Measurements from ENCODE around the gene TGFBI.

Gene TGFBI

GRCh38 chr5:136001466-136001981 lies 27.3 kb upstream of the TGFBI start:
- DNase-seq (ENCODE audit: low spot score): no peak

GRCh38 chr5:136004436-136004835 lies 24.4 kb upstream of the TGFBI start:
- DNase-seq (ENCODE audit: low spot score): peak; percentile 59

- DNase-seq (ENCODE audit: low spot score): no peak
Measured at GRCh38 chr5:136005476-136005875, 23.3 kb upstream of the TGFBI start.

- peak; percentile 36 for DNase-seq (ENCODE audit: low spot score)
Measured at GRCh38 chr5:136006164-136006563, 22.6 kb upstream of the TGFBI start.

- DNase-seq (ENCODE audit: low spot score): peak; percentile 97
Measured at GRCh38 chr5:136006761-136007251, 22.0 kb upstream of the TGFBI start.

- no peak for DNase-seq (ENCODE audit: low spot score)
Measured at GRCh38 chr5:136007271-136007670, 21.5 kb upstream of the TGFBI start.

GRCh38 chr5:136011414-136012001 lies 17.3 kb upstream of the TGFBI start:
- DNase-seq (ENCODE audit: low spot score): peak; percentile 85

- DNase-seq (ENCODE audit: low spot score): peak; percentile 75
Measured at GRCh38 chr5:136012041-136012804, 16.6 kb upstream of the TGFBI start.

GRCh38 chr5:136013559-136013958 lies 15.2 kb upstream of the TGFBI start:
- DNase-seq (ENCODE audit: low spot score): no peak

- peak; percentile 53 for DNase-seq (ENCODE audit: low spot score)
Measured at GRCh38 chr5:136014049-136015002, 14.5 kb upstream of the TGFBI start.

GRCh38 chr5:136015003-136015375 lies 13.8 kb upstream of the TGFBI start:
- DNase-seq (ENCODE audit: low spot score): no peak

GRCh38 chr5:136015966-136016650 lies 12.7 kb upstream of the TGFBI start:
- no peak for DNase-seq (ENCODE audit: low spot score)

GRCh38 chr5:136016945-136017530 lies 11.8 kb upstream of the TGFBI start:
- DNase-seq (ENCODE audit: low spot score): peak; percentile 100

- peak; percentile 15 for DNase-seq (ENCODE audit: low spot score)
Measured at GRCh38 chr5:136018814-136019783, 9.7 kb upstream of the TGFBI start.

GRCh38 chr5:136020001-136020382 lies 8.8 kb upstream of the TGFBI start:
- no peak for DNase-seq (ENCODE audit: low spot score)

GRCh38 chr5:136020383-136021015 lies 8.3 kb upstream of the TGFBI start:
- peak; percentile 97 for DNase-seq (ENCODE audit: low spot score)

- peak; percentile 81 for DNase-seq (ENCODE audit: low spot score)
Measured at GRCh38 chr5:136021016-136021405, 7.8 kb upstream of the TGFBI start.

GRCh38 chr5:136022965-136023364 lies 5.8 kb upstream of the TGFBI start:
- no peak for DNase-seq (ENCODE audit: low spot score)

- no peak for DNase-seq (ENCODE audit: low spot score)
Measured at GRCh38 chr5:136023958-136024541, 4.7 kb upstream of the TGFBI start.
